G401 (cell line): ENCODE data around the gene LAMB1. TPM values are rescaled to one million over a fixed set of nuclear protein-coding genes. Genes with fewer than 3 reads are reported as not detected.

Source experiments
- DNase-seq: peaks from one replicate; pipeline ENCODE4 v3.0.0-alpha.2; 2015; ENCODE audit warnings: low spot score
- in situ Hi-C: cut with HindIII; loops from 2 replicates; pipeline ENCODE4 v1.10.0; 2016; ENCODE audit warnings: low sequenced_read_pairs, mixed read lengths
- total RNA-seq: library from RNA; depleted of rRNA; stranded (reverse); fragments of >200 nt; shearing (Covaris generic); gene quantifications from 2 replicates; pipeline ENCODE4 v1.2.3, GENCODE V29; 2014

Gene LAMB1
- total RNA-seq, 1 experiment from 2014 or later, result 5.9 TPM

DNA sequence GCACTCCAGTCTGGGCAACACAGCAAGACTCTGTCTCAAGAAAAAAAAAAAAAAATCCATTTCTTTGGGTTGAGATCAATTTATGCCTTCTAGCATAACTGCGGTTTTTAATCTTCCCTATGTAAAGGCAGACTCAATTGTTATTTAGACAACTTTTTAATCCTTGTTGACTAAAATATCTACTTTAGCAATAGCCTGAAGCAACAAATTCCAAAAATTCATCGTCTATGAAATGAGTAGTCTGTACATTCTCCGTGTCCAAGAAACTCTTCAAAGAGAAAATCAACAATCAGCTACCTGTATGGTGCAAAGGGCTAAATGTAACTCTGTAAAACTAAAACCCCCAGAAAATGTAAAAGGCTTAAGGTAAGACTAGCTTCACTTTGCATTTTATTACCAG is 22.8 kb downstream of the LAMB1 start:
- DNase-seq, result no peak
- in situ Hi-C loops, result no loop called here

DNA sequence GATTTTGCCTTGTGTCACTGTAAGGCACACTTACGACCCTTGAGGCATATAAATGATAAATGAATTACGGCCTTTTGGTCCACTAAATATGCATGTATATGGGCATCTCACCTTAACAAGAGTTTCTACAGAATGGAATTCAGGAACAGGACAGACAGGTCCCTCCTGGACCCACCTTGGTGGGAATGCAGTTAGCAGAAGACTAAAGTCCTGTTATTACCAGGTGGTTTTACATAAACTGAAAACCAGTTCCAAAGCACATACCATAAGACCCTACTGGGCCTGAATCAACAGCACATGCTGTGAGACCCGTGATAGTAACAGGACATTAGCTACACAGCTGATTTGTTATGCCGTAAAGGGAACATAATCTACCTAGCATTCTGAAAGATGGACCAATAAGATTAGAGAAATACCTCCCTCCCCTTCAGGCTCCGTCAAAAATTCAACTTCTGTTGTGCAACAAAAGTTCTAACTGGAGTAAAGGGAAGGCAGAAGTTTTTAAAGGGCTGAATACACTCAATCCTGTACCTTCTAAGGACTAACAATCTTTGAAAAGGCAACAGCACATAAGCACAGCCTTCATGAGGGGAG is 24.0 kb downstream of the LAMB1 start:
- in situ Hi-C loops, result no loop called here
- no peak for DNase-seq

DNA sequence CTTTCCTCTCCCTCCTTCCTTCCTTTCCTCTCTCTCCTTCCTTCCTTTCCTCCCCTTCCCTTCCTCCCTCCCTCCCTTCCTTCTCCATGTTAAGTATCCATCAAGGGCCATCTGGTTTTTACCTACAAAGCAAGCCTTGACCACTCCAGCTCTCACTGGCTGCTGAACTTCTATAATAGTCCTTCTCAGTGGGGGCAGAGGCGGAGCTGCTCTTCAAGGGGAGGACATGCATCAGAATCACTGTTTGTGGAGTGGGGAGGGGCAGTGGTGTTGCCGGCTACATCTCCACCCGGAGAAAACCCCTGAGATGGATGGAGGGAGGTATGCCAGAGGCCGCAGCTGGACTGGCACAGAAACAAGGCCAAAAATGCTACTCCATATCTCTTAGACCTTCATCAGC is 25.9 kb downstream of the LAMB1 start:
- in situ Hi-C loops, result no loop called here
- DNase-seq, result no peak

DNA sequence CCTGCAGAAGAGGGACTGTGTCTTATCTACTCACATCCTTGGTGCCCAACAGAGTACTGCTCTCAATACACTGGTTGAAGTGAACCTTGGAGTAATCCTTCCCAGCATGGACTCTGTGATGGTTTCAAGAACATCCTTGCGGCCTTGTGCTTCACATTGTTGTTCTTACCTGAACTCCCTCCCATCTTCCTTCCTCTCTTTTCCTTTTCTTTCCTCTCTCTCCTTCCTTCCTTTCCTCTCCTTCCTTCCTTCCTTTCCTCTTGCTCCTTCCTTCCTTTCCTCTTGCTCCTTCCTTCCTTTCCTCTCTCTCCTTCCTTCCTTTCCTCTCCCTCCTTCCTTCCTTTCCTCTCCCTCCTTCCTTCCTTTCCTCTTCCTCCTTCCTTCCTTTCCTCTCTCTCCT is 26.3 kb downstream of the LAMB1 start:
- no peak for DNase-seq
- in situ Hi-C loops, result no loop called here

DNA sequence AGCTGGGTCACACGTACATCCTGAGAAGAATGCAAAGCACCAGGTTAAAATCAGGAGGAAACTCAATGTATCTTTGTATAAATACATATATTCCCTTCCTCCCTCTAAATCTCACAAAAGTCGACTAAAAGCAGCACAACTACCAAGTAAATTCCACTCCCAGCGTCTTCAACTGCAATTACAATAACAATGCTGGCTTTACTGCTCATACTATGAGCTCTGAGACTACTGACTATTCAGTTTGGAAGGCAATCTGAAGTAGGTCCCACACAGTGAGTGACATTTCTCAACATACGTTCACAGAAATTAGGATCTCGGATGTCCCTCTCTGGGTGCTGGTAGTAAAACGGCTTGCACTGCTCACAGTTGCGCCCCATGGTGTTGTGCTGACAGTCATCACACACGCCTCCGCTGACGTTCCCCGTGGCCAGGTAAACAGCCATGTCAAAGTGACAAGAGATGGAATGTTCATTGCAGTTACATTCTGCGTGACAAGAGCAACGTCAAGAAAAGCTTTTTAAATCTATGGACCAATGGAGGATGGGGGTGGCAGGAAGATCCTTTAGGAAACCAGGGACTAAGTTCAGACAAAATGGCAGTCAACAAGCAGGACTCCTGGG is 27.5 kb downstream of the LAMB1 start:
- DNase-seq, result no peak
- in situ Hi-C loops, result no loop called here

- in situ Hi-C loops, result no loop called here
- no peak for DNase-seq
Measured at GRCh38 chr7:107973861-107974260, 29.1 kb downstream of the LAMB1 start.

GRCh38 chr7:107972941-107973376 is 30.0 kb downstream of the LAMB1 start:
- no peak for DNase-seq
- in situ Hi-C loops, result no loop called here

- in situ Hi-C loops, result no loop called here
- DNase-seq, result no peak
Measured at GRCh38 chr7:107972075-107972482, 30.9 kb downstream of the LAMB1 start.

DNA sequence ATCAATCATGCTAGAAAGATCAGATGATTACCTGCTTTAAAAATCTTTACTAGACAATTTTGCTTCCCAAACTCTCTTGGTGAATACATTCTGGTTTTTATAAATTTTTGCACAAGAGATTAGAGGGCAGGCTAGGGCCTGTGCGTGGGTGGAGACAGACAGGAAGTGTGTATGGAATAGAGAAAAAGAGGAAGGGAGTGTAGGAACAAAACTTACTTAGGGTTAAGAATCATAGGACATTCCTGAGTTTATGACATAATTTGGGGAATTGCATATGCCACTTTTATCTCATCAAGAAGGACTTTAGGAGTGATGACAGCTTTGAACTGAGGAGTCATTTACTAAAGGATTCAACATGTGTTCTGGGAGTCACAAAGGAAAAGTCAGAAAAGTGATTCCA is 31.3 kb downstream of the LAMB1 start:
- no peak for DNase-seq
- in situ Hi-C loops, result no loop called here

- no peak for DNase-seq
Measured at GRCh38 chr7:107971100-107971499, 31.9 kb downstream of the LAMB1 start.

GRCh38 chr7:107969856-107970255 is 33.1 kb downstream of the LAMB1 start:
- DNase-seq, result peak; percentile 25
- in situ Hi-C loops, result no loop called here

More at GRCh38 chr7:107971100-107971499, 31.9 kb downstream of the LAMB1 start:
- in situ Hi-C loops, result no loop called here

GRCh38 chr7:107968449-107968848 is 34.5 kb downstream of the LAMB1 start:
- in situ Hi-C loops, result no loop called here
- DNase-seq, result no peak

- no peak for DNase-seq
- in situ Hi-C loops, result no loop called here
Measured at GRCh38 chr7:107967420-107967819, 35.5 kb downstream of the LAMB1 start.

DNA sequence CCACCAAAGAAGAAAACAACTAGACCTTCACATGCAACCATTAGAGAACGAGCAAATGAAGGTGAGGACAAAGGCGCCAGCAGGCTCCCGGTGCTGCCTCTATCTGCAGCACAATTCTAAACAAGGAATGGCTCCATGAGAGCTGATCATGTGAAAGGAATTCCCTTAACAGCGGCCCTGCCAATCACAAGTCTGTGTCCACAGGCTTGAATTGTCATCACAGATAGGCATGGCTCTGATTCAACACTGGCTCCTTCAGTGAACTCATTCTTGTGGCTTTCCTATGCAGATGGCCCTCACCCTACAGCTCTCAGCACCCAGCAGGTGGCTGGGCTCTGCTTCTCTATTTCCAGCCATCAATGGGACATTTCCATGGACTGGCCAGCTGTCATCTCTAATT is 36.2 kb downstream of the LAMB1 start:
- in situ Hi-C loops, result no loop called here
- DNase-seq, result peak; percentile 96

- DNase-seq, result no peak
- in situ Hi-C loops, result no loop called here
Measured at GRCh38 chr7:107964510-107964909, 38.5 kb downstream of the LAMB1 start.

DNA sequence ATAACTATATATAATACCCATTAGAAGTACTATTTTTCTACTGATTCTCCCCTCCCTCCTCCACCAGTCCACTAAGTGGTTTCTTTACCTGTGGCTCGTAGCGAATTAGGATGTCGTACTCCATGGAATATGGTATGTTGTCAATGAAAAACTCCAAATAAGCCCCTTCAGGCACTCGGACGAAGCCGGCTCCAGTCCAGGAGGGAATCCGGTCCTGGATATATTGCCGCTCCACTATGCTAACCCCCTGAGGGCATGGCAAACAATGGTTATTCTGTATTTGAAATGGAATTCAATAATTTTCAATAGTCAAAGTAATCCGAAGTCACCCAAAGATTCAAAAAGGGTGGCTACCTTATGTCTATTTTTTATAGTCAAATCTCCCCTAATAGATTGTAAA is 40.1 kb downstream of the LAMB1 start:
- in situ Hi-C loops, result no loop called here
- no peak for DNase-seq

DNA sequence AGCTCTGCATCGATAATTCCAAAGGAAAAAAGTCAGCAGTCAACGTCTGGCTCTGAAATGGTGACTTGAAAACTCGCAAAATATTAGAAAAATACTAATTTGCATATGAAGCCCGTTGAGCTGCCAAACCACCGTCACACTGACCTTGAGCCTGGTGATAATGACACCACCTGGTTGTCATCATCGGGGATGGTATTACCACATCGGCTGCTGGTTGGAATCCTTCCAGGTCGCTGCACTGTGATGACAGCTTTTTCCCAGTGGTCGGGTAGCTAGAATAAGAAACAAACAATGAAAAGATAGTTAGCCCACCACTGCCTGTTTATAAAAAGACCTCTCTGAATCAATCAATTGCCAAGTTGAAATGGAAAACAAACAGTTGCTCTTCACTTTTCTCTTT is 41.6 kb downstream of the LAMB1 start:
- DNase-seq, result no peak
- in situ Hi-C loops, result no loop called here

- DNase-seq, result no peak
- in situ Hi-C loops, result no loop called here
Measured at GRCh38 chr7:107960272-107960671, 42.7 kb downstream of the LAMB1 start.

- no peak for DNase-seq
- in situ Hi-C loops, result no loop called here
Measured at GRCh38 chr7:107959527-107959898, 43.4 kb downstream of the LAMB1 start.

DNA sequence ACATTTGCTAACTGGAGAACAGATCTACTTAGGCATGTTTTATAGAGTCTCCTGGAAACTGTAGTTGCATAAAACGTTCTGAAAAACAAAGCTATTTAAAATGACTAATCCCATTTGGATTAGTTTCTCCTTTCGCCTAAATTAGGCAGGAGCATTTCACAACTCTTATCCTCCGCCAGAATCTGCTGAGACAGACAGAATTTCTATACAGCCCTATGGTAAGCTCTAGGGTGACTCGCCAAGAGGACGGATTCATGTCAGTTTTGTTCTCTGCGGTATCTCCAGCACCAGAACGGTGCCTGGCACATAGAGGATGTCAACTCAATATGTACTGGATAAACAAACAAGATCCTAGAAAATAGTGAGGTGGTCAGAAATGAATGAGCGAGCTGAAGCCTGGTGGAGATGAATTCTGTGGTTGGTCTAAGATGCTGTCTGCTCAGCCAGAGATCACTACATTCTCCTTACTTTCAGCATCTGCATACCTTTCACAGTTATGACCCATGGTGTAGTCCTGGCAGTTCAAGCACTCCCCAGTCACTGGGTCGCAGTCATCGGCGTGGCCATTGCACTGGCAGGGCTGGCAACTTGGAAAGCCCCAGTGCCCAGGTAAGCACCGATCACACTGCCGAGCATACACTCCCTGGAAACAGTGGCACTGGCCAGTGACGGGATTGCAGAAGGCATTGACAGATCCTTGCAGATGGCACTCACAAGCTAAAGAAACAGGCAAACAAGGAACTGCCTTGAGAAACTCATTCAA is 44.0 kb downstream of the LAMB1 start:
- no peak for DNase-seq
- in situ Hi-C loops, result no loop called here

DNA sequence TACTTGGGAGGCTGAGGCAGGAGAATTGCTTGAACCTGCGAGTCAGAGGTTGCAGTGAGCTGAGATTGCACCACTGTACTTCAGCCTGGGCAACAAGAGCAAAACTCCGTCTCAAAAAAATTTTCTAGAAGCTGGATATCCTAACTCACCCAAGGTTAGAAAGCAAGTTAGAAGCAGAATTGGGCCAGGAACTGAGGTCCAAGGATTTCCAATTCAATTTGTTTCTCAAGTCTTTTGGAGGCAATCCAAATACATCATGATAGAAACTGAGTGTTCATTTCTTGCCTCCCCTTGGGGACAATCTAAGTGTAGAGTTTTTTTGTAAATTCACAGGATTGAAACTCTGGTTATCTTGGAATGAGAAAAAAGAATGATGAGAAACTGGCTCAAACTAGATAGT is 45.5 kb downstream of the LAMB1 start:
- DNase-seq, result no peak
- in situ Hi-C loops, result no loop called here
